Measurements from ENCODE around the gene GPR137. TPM values are rescaled to one million over a fixed set of nuclear protein-coding genes. Genes with fewer than 3 reads are reported as not detected.
A peak's percentile ranks its signal among the peaks of the same experiment; 100 is the strongest.

Gene GPR137
- total RNA-seq, 1 donor, result 18.5 TPM

- Histone ChIP-seq H3K4me1 (ENCODE audit: insufficient read depth, low read length) (peaks cover 27% of the 10 kb centered on the region), H3K27ac (ENCODE audit: low read depth, low read length) (peak overlapping the region; percentile 94), H3K36me3 (ENCODE audit: insufficient read depth, low read length) (peaks cover 28% of the 10 kb centered on the region), H2AFZ (ENCODE audit: low read length) (no peak overlapping the region), H4K20me1 (ENCODE audit: insufficient read depth, low read length) (no peaks in the 10 kb centered on the region), H3K79me2 (ENCODE audit: insufficient read depth, low read length) (no peaks in the 10 kb centered on the region), H3K27me3 (ENCODE audit: insufficient read depth, low read length) (no peaks in the 10 kb centered on the region), H3K4me3 (ENCODE audit: insufficient read depth, low read length) (peak overlapping the region; percentile 74), H3K9me3 (ENCODE audit: low read depth, low read length) (no peaks in the 10 kb centered on the region), H3K4me2 (ENCODE audit: insufficient read depth, low read length) (peak overlapping the region; percentile 96)
- DNase-seq (ENCODE audit: insufficient read length, low spot score, missing footprints), result peak; percentile 90
- TF ChIP-seq CTCF (IDR thresholded peaks at IDR 0.05; ENCODE audit: extremely low read depth, low read depth, low read length), result no peak
Observed at GRCh38 chr11:64268025-64268892, 17.4 kb upstream of the GPR137 start.

GRCh38 chr11:64268893-64269539 lies 16.6 kb upstream of the GPR137 start:
- H3K4me3 ChIP-seq (ENCODE audit: insufficient read depth, low read length), result peak overlapping the region; percentile 74
- H2AFZ ChIP-seq (ENCODE audit: low read length), result peak overlapping the region; percentile 56
- peaks cover 27% of the 10 kb centered on the region for H3K4me1 ChIP-seq (ENCODE audit: insufficient read depth, low read length)
- TF ChIP-seq CTCF (IDR thresholded peaks at IDR 0.05; ENCODE audit: extremely low read depth, low read depth, low read length), result no peak
- DNase-seq (ENCODE audit: insufficient read length, low spot score, missing footprints), result peak; percentile 90
- H3K27ac ChIP-seq (ENCODE audit: low read depth, low read length), result peak overlapping the region; percentile 94
- peaks cover 23% of the 10 kb centered on the region for H3K36me3 ChIP-seq (ENCODE audit: insufficient read depth, low read length)
- H3K4me2 ChIP-seq (ENCODE audit: insufficient read depth, low read length), result peak overlapping the region; percentile 96
- no peaks in the 10 kb centered on the region for H3K9me3 ChIP-seq (ENCODE audit: low read depth, low read length)
- H3K27me3 ChIP-seq (ENCODE audit: insufficient read depth, low read length), result no peaks in the 10 kb centered on the region
- H3K79me2 ChIP-seq (ENCODE audit: insufficient read depth, low read length), result no peaks in the 10 kb centered on the region
- no peaks in the 10 kb centered on the region for H4K20me1 ChIP-seq (ENCODE audit: insufficient read depth, low read length)

- peak overlapping the region; percentile 94 for H3K27ac ChIP-seq (ENCODE audit: low read depth, low read length)
- no peaks in the 10 kb centered on the region for H3K9me3 ChIP-seq (ENCODE audit: low read depth, low read length)
- DNase-seq (ENCODE audit: insufficient read length, low spot score, missing footprints), result peak; percentile 97
- H4K20me1 ChIP-seq (ENCODE audit: insufficient read depth, low read length), result no peaks in the 10 kb centered on the region
- peaks cover 27% of the 10 kb centered on the region for H3K4me1 ChIP-seq (ENCODE audit: insufficient read depth, low read length)
- peak overlapping the region; percentile 96 for H3K4me2 ChIP-seq (ENCODE audit: insufficient read depth, low read length)
- H3K4me3 ChIP-seq (ENCODE audit: insufficient read depth, low read length), result peak overlapping the region; percentile 74
- peaks cover 19% of the 10 kb centered on the region for H3K36me3 ChIP-seq (ENCODE audit: insufficient read depth, low read length)
- H2AFZ ChIP-seq (ENCODE audit: low read length), result peak overlapping the region; percentile 56
- H3K79me2 ChIP-seq (ENCODE audit: insufficient read depth, low read length), result no peaks in the 10 kb centered on the region
- TF ChIP-seq CTCF (IDR thresholded peaks at IDR 0.05; ENCODE audit: extremely low read depth, low read depth, low read length), result no peak
- no peaks in the 10 kb centered on the region for H3K27me3 ChIP-seq (ENCODE audit: insufficient read depth, low read length)
Observed at GRCh38 chr11:64269540-64270220, 16.0 kb upstream of the GPR137 start.

All from osteoblast (primary cell).